H9 (cell line): Measurements from ENCODE around the gene IQCM. TPM values are rescaled to one million over a fixed set of nuclear protein-coding genes. Genes with fewer than 3 reads are reported as not detected.

Experiments
- DNase-seq: peaks from one replicate; pipeline ENCODE4 v3.0.0-alpha.2; 2017
- H2AFZ ChIP-seq: one replicate; pipeline ENCODE4 v1.6.1; 2013; ENCODE audit warnings: mild to moderate bottlenecking, low read length, control low read depth, moderate library complexity
- H2AK5ac ChIP-seq: 2 replicates; pipeline ENCODE4 v1.6.1; 2013; ENCODE audit warnings: low read length, control low read depth, mixed read lengths; ENCODE audit not compliant: insufficient read length
- H2BK120ac ChIP-seq: one replicate; pipeline ENCODE4 v1.6.1; 2013; ENCODE audit warnings: low read depth, mild to moderate bottlenecking, low read length, control low read depth, inconsistent platforms; ENCODE audit not compliant: poor library complexity, severe bottlenecking
- H2BK12ac ChIP-seq: 2 replicates; pipeline ENCODE4 v1.6.1; 2013; ENCODE audit warnings: low read length, control low read depth, mixed read lengths, low read depth; ENCODE audit not compliant: insufficient read length
- H2BK15ac ChIP-seq: 2 replicates; pipeline ENCODE4 v1.6.1; 2013; ENCODE audit warnings: low read depth, low read length, control low read depth
- H2BK20ac ChIP-seq: one replicate; pipeline ENCODE4 v1.6.1; 2013; ENCODE audit warnings: low read depth, mild to moderate bottlenecking, low read length, control low read depth, inconsistent platforms; ENCODE audit not compliant: poor library complexity, severe bottlenecking
- H2BK5ac ChIP-seq: 2 replicates; pipeline ENCODE4 v1.6.1; 2013; ENCODE audit warnings: low read length, control low read depth, mixed read lengths; ENCODE audit not compliant: insufficient read length
- H3K14ac ChIP-seq: 2 replicates; pipeline ENCODE4 v1.6.1; 2013; ENCODE audit warnings: low read length, control low read depth; ENCODE audit not compliant: insufficient read depth
- H3K18ac ChIP-seq: 2 replicates; pipeline ENCODE4 v1.6.1; 2013; ENCODE audit warnings: low read depth, mild to moderate bottlenecking, mixed read lengths, low read length, control low read depth; ENCODE audit not compliant: insufficient read length
- H3K23ac ChIP-seq: 2 replicates; pipeline ENCODE4 v1.6.1; 2013; ENCODE audit warnings: low read length, control low read depth, mixed read lengths, low read depth; ENCODE audit not compliant: insufficient read length
- H3K23me2 ChIP-seq: 2 replicates; pipeline ENCODE4 v1.6.1; 2013; ENCODE audit warnings: low read depth, mild to moderate bottlenecking, mixed read lengths, low read length, control low read depth; ENCODE audit not compliant: insufficient read length, poor library complexity, severe bottlenecking
- H3K27ac ChIP-seq: 2 replicates; pipeline ENCODE4 v1.5.1; 2013; ENCODE audit warnings: low read length, control low read depth, mixed read lengths, low read depth; ENCODE audit not compliant: insufficient read length
- H3K27me3 ChIP-seq: 2 replicates; pipeline ENCODE4 v1.6.1; 2013; ENCODE audit warnings: low read length, control low read depth, inconsistent platforms; ENCODE audit not compliant: insufficient read depth
- H3K4ac ChIP-seq: 2 replicates; pipeline ENCODE4 v1.6.1; 2013; ENCODE audit warnings: low read depth, mild to moderate bottlenecking, control low read depth, inconsistent platforms, low read length, moderate library complexity
- H3K4me1 ChIP-seq: 2 replicates; pipeline ENCODE4 v1.6.1; 2013; ENCODE audit warnings: low read length, control low read depth, inconsistent platforms; ENCODE audit not compliant: insufficient read depth
- H3K4me2 ChIP-seq: 2 replicates; pipeline ENCODE4 v1.6.1; 2013; ENCODE audit warnings: low read length, control low read depth, mixed read lengths; ENCODE audit not compliant: insufficient read length, insufficient read depth
- H3K56ac ChIP-seq: 2 replicates; pipeline ENCODE4 v1.6.1; 2013; ENCODE audit warnings: low read depth, mild to moderate bottlenecking, mixed read lengths, low read length, control low read depth; ENCODE audit not compliant: insufficient read length
- H3K79me1 ChIP-seq: 2 replicates; pipeline ENCODE4 v1.6.1; 2013; ENCODE audit warnings: low read depth, mild to moderate bottlenecking, moderate library complexity, low read length, control low read depth, inconsistent platforms; ENCODE audit not compliant: insufficient read depth, poor library complexity, severe bottlenecking
- H3K79me2 ChIP-seq: 2 replicates; pipeline ENCODE4 v1.6.1; 2013; ENCODE audit warnings: low read length, control low read depth, inconsistent platforms; ENCODE audit not compliant: insufficient read depth
- H3K9ac ChIP-seq: 2 replicates; pipeline ENCODE4 v1.6.1; 2013; ENCODE audit warnings: low read length, control low read depth, mixed read lengths; ENCODE audit not compliant: insufficient read length; ENCODE audit errors: extremely low read depth
- H3K9me3 ChIP-seq: one replicate; pipeline ENCODE4 v1.6.1; 2013; ENCODE audit warnings: low read depth, low read length, inconsistent platforms; ENCODE audit not compliant: control insufficient read depth
- H3T11ph ChIP-seq: one replicate; pipeline ENCODE4 v1.6.1; 2013; ENCODE audit warnings: mild to moderate bottlenecking, low read length, control low read depth, inconsistent platforms
- H4K20me1 ChIP-seq: one replicate; pipeline ENCODE4 v1.6.1; 2013; ENCODE audit not compliant: control insufficient read depth, insufficient read length, insufficient read depth
- H4K5ac ChIP-seq: 2 replicates; pipeline ENCODE4 v1.6.1; 2013; ENCODE audit warnings: low read depth, mild to moderate bottlenecking, mixed read lengths, low read length, control low read depth; ENCODE audit not compliant: insufficient read length
- H4K8ac ChIP-seq: replicated peaks from 2 replicates; pipeline ENCODE4 v1.6.1; 2013; ENCODE audit warnings: low read length, control low read depth, mixed read lengths, low read depth; ENCODE audit not compliant: insufficient read length
- H4K91ac ChIP-seq: 2 replicates; pipeline ENCODE4 v1.6.1; 2013; ENCODE audit warnings: low read depth, mild to moderate bottlenecking, moderate library complexity, mixed read lengths, low read length, control low read depth; ENCODE audit not compliant: insufficient read length
- H3K27ac Mint-ChIP-seq, 3 experiments: 2 replicates in 2 of 3; 3 replicates in 1 of 3; pipeline ENCODE4 v1.8.0; 2020 to 2021; ENCODE audit warnings: mixed read lengths in 3 of 3, mild to moderate bottlenecking in 1 of 3, moderate library complexity in 1 of 3
- H3K27me3 Mint-ChIP-seq: 2 replicates; pipeline ENCODE4 v1.8.0; 2021; ENCODE audit warnings: low read depth, mild to moderate bottlenecking, moderate library complexity, mixed read lengths
- H3K36me3 Mint-ChIP-seq, 3 experiments: 2 replicates in 2 of 3; 3 replicates in 1 of 3; pipeline ENCODE4 v1.8.0; 2020 to 2021; ENCODE audit warnings: low read depth in 3 of 3, mixed read lengths in 3 of 3; ENCODE audit not compliant: insufficient read depth in 1 of 3
- H3K4me1 Mint-ChIP-seq, 2 experiments: 2 replicates each; pipeline ENCODE4 v1.8.0; 2020; ENCODE audit warnings: mixed read lengths in 2 of 2
- H3K4me3 Mint-ChIP-seq, 2 experiments: 2 replicates in 1 of 2; 3 replicates in 1 of 2; pipeline ENCODE4 v1.8.0; 2020 to 2021; ENCODE audit warnings: mild to moderate bottlenecking in 2 of 2, mixed read lengths in 2 of 2, moderate library complexity in 1 of 2
- H3K9me3 Mint-ChIP-seq, 2 experiments: 2 replicates in 1 of 2; 3 replicates in 1 of 2; pipeline ENCODE4 v1.8.0; 2020; ENCODE audit warnings: mild to moderate bottlenecking in 2 of 2, mixed read lengths in 2 of 2, moderate library complexity in 1 of 2
- CTCF ChIP-seq: fragments of 200-600 bp; sonication (generic); conservative IDR thresholded peaks from 3 replicates; pipeline ENCODE4 v1.8.0; 2021; ENCODE audit warnings: antibody characterized with exemption, mild to moderate bottlenecking
- WGBS: extraction: QIAGEN DNeasy Blood & Tissue Kit; methylation state at CpG from one replicate; pipeline ENCODE4 v1.1.7; 2013; ENCODE audit warnings: missing lambda C conversion rate, low lambda C conversion rate, mixed read lengths; ENCODE audit not compliant: insufficient read length; ENCODE audit errors: extremely low coverage; 5-methylcytosine and 5-hydroxymethylcytosine counted together
- total RNA-seq: library from RNA; stranded (reverse); gene quantifications from 2 replicates; pipeline ENCODE4 v1.2.1, GENCODE V29; 2021

Gene IQCM
- total RNA-seq, 1 experiment from 2014 or later = 0.15 TPM

- DNase-seq = no peak
- H4K8ac ChIP-seq = no peak overlapping the region
- H3K36me3 Mint-ChIP-seq = no peaks in the 10 kb centered on the region
- no peak overlapping the region for H2BK5ac ChIP-seq
- H3K27ac Mint-ChIP-seq = no peak overlapping the region
- H2BK120ac ChIP-seq = no peak overlapping the region
- H4K5ac ChIP-seq = no peak overlapping the region
- no peak overlapping the region for H2BK12ac ChIP-seq
- no peak for TF ChIP-seq CTCF
- no peak overlapping the region for H3K56ac ChIP-seq
- WGBS = no CpG with 5 or more reads among the region's 3 CpGs
- H3T11ph ChIP-seq = no peak overlapping the region
- H3K18ac ChIP-seq = no peak overlapping the region
- H3K4me3 Mint-ChIP-seq = no peak overlapping the region
- H2AK5ac ChIP-seq = no peak overlapping the region
- no peak overlapping the region for H3K23ac ChIP-seq
- H3K14ac ChIP-seq = no peak overlapping the region
- H3K79me1 ChIP-seq = no peaks in the 10 kb centered on the region
- H2BK15ac ChIP-seq = no peak overlapping the region
- no peaks in the 10 kb centered on the region for H3K79me2 ChIP-seq
- no peaks in the 10 kb centered on the region for H3K4me1 ChIP-seq
- no peak overlapping the region for H2BK20ac ChIP-seq
- no peaks in the 10 kb centered on the region for H3K27me3 ChIP-seq
- no peaks in the 10 kb centered on the region for H3K27me3 Mint-ChIP-seq
- no peak overlapping the region for H3K4ac ChIP-seq
- H3K4me1 Mint-ChIP-seq = no peaks in the 10 kb centered on the region
- H3K4me2 ChIP-seq = no peak overlapping the region
- no peak overlapping the region for H4K91ac ChIP-seq
- H4K20me1 ChIP-seq = no peaks in the 10 kb centered on the region
- no peak overlapping the region for H2AFZ ChIP-seq
- no peak overlapping the region for H3K27ac ChIP-seq
- H3K9me3 ChIP-seq = no peaks in the 10 kb centered on the region
- H3K9ac ChIP-seq = no peak overlapping the region
- no peaks in the 10 kb centered on the region for H3K9me3 Mint-ChIP-seq
- H3K23me2 ChIP-seq = no peaks in the 10 kb centered on the region
These were observed 445.6 kb downstream of the IQCM start for GRCh38 chr4:149370002-149370401.
